GM18870 (cell line): ENCODE measurements around the gene IRF1.

ENCODE experiments used
- ATAC-seq: cut with Tn5 transposase; IDR thresholded peaks from one replicate; pipeline ENCODE4 v1.9.1; 2021; ENCODE audit warnings: moderate library complexity; ENCODE audit not compliant: unreplicated experiment

IRF1 gene

DNA sequence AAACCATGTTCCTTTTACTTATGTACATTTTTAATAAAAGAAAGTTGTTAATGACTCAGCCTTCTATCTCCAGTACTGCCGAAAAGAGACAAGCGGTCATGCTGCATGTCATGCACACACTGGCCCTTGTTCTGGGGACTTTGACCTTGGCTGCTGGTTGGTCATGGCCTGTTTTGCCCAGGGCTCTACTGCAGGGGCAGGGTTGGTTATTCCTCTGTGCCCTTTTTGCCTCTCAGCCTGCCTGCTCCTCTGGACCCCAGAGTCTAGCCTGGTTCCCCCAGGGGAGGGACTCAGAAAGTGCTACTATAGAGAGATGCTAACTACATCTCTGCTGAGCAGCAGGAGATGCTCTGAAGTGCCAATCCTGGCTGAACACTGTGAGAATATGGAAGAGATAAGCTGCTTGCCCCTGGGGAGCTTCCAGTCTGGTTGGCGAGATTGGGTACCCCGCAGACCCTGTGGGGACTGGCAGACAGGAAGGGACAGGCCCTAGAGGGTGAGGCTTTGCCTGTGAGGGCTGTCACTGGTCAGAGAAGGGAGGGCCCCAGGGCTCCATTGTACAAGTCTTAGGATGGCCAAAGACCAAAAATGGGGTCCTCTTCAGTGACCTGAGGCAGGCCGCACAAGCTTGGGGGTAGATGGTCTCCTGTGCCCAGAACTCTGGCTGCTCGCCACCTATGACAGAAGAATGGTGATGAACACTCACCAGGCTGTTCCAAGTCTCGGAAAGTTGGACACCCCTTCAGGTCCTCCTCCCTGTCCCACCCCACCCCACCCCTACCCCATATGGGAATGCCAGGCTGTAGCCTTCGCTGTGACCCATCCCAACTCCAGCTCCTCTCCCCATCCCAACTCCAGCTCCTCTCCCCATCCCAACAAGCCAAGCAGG is 14.3 kb downstream of the IRF1 start:
- no peak for ATAC-seq

DNA sequence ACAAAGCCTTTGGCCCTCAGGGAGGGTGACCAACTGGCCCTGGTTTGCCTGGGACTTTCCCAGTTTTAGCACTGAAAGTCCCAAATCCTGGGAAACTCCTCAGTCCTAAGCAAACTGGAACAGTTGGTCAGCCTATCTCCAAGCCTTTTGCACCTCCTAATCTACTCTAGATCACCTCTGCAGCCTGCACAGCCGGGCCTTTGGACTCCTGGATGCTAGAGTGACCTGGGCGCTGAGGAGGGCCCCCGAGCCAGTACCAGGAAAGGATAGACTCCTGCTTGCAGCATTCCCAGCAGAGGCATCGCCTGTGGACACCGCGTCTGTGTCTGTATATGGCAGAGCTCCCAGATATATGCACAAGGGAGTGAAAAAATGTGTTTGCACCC is 15.1 kb downstream of the IRF1 start:
- ATAC-seq = no peak

DNA sequence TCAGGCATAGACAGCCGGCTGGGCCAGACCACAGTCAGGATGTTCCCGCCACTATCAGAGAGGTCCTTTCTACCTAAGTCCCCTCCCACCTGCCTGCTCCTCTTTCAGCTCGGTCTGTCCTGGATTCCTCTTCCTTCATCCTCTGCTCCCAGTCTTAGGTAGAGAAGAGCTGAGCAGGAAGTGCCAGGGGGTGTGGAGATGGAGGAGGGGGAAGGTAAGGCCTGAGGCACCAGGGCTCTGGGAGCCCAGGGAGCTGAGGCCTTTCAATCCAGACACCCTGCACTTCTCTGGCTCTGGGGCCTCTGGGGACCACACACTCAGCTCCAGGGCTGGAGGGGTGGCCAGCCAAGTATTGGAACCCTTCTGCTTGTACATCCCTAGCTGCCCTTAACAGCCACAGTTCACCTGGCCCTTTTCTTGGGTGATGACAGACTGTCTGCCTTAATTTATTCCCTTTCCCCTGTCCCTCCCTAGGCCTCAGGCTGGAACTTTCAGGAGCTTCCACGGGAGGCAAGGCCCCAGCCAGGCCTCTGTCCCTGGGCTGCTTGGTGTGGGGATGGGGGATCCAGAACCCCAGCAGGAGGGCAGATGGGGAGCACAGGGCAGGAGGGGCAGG is 15.6 kb downstream of the IRF1 start:
- no peak for ATAC-seq

DNA sequence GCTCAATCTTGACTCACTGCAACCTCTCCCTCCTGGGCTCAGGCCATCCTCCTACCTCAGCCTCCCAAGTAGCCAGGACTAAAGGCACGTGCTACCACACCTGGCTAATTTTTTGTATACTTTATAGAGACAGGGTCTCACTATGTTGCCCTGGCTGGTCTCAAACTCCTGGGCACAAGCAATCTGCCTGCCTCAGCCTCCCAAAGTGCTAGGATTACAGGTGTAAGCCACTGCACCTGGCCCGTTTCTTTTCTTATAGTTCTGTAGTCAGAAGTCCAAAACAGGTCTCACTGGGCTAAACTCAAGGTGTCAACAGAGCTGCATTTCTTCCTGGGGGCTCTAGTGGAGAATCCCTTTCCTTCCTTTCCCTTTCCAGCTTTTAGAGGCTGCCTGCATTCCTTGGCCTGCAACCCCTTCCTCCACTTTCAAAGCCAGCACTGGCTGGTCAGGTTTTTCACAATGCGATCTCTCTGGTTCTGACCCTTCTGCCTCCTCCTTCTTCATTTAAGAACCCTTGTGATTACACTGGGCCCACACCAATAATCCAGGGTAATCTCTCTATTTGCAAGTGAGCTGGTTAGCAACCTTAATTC is 16.3 kb downstream of the IRF1 start:
- no peak for ATAC-seq

DNA sequence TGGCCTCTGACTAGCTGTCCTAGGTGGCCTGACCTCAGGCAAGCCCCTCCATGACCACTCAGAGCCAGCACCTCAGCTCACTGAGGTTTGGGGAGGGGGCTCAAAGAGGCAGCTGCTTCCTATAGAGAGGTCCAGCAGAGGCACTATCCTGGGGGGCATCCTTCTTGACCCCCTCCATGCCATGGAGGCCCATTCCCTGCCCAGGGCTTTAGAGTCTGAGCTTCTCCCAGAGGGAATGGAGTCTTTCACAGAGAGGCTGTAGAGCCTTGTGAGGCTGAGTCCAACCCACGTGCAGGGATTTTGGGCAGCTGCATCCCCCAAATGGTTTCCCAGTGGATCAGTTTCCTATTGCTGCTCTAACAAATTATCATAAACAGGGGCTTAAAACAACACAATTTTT is 16.9 kb downstream of the IRF1 start:
- ATAC-seq = no peak

DNA sequence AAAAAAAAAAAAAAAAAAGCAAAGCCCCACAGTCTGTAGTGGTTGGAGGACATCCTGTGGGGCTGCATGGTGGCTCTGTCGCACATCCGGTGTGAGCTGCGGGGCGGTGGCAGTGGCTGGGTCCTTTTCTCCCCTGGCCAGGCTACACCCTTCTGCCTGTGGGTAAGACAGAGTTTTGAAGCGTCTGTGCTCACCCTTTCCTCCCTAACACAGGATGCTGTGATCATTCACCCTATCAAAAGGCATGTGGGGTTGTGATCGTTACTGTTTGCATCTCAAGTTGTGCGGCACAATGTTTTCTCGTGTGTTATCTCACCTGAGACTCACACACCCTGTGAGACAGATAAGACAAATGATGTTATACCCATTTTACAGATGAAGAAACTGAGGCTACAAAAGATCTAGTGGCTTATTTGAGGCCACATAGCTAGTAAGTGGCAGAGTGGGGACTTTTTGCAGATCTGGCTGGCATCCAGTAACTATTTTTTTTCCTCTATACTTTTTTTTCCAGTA is 17.5 kb downstream of the IRF1 start:
- no peak for ATAC-seq

DNA sequence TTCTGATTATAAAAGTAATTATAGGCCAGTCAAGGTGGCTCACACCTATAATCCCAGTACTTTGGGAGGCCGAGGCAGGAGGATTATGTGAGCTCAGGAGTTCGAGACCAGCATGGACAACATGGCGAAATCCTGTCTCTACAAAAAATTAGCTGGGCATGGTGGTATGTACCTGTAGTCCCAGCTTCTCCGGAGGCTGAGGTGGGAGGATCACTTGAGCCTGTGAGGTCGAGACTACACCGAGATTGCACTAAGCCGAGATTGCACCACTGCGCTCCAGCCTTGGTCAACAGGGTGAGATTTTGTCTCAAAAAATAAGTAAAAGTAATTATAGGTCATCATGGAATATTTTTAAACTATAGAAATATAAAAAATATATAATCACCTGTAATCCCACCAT is 18.1 kb downstream of the IRF1 start:
- ATAC-seq = no peak

DNA sequence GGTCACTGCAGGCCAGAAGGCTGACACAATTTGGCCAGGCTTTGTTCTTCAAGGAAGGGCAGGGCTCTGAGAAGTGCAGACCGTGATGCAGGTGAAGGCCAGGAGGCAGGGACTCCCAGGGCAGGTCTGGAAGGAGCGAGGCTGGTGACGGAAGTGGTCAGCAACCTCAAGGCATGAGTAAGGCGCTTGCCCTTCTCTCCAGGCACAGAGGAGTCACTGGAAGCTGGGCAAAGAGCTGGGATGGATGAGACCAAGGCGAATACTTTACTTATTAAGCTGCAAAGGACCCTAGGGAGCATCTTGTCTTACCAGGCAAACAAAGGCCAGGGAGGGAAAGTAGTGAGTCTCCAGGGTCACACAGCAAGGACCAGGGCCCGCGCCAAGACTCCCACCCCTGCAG is 18.6 kb downstream of the IRF1 start:
- no peak for ATAC-seq

DNA sequence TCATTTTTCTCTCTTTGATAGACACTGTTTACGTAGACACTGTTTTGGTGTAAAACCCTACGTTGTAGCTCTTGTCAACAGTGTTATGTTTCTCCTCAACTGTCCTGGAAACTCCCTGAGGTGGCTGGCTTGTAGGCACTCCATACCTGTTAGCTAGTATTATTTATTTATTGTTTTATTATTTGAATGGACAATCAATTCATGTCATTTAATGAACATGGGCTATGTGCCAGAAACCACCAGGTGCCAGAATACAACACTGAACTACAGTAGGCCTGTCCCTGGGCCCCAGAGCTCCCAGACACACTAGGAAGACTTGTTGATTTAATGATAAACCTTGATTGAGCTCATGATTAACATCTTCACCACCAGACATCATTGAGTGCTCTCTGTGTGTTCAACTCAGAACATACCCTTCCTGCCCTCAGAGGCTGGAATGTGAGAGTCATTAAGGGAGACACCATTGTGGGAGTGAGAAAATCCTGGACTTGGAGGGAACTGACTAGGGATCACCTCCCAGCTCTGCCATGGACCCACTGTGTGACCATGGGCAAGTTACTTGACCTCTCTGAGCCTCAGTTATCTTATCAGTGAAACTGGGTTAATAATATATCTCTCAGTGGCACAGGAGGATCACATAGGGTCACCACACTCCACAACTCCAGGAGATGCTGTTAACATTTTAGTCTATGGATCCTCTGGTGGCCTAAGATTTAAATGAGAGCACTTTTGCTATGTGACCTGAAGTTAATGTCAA is 19.2 kb downstream of the IRF1 start:
- ATAC-seq = no peak

DNA sequence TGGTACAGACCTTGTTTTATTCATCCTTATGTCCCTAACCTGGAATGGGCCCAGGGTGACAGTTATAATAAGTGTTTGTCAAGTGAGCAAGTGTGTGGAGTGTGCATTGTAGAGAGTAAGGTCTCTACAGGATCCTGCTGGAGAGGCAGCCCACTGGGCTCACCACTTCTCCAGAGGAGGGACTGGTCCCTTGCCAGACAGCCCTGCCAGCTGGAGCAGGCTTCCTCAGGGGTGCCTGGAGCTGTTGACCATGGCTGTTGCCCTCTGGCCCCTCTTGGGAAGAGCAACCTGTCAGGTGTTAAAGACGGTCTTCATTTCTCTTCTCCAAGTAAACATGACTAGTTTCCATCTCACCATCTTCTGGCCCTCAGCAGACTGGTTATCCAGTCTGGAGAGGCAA is 20.0 kb downstream of the IRF1 start:
- no peak for ATAC-seq

DNA sequence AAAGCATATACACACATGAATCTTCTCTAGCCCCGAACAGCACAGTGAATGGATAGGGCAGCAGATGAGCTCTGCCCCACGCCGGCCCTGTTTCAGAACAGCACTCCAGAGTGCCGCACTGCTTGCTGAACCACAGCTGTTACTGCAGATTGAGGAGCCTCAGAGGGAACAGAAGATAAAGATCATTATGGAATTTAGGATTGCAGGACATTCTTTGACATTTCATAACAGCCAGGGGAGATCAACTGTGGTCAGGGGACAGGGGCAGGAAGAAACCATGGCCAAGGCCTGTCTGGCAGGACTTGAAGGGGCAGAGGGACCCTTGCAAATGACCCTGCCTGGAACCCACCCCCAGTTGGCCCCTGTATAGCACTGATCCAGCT is 20.6 kb downstream of the IRF1 start:
- ATAC-seq = no peak

DNA sequence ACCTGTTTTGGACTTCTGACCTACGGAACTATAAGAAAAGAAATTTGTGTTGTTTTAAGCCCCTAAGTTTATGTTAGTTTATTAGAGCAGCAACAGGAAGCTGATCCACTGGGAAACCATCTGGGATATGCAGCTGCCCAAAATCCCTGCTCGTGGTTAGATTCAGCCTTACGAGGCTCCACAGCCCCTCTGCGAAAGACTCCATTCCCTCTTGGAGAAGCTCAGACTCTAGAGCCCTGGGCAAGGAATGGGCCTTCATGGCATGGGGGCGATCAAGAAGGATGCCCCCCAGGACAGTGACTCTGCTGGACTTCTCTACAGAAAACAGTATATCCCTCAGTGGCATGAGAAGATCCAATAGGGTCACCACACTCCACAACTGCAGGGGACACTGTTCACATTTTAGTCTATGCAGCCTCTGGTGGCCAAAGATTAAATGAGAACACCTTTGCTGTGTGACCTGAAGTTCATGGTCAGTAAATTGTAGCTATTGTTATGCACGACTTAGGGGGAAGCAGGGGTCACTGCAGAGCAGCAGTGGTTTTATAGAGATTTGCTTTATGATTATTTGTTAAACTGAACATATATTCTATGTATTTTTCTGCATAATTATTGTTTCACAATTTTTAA is 21.1 kb downstream of the IRF1 start:
- no peak for ATAC-seq

DNA sequence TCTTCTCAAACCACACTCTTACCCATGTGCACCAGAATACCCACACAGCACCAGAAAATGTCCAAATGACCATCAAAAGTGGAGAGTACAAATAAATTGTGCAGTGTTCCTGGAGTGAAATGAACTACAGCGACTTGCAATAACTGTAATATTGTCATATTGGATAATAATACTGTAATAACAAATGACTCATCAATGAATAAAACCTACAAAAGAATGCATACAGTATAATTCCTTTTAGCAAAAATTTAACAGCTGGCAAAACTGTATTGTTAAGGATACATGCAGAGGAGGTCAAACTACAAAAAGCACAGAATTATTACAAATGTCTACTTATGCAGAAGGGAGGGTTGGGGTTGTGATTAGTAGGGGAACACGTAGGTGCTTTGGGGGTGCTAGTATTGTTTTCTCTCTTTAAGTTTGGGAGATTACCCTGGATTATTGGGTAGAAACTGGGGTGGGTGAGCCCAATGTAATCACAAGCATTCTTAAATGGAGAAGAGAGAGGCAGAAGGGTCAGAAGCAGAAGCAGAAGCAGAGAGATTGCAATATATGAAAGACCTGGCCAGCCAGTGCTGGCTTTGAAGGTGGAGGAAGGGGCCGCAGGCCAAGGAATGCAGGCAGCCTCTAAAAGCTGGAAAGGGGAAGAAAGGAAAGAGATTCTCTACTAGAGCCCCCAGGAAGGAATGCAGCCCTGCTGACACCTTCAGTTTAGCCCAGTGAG is 21.8 kb downstream of the IRF1 start:
- ATAC-seq = no peak

DNA sequence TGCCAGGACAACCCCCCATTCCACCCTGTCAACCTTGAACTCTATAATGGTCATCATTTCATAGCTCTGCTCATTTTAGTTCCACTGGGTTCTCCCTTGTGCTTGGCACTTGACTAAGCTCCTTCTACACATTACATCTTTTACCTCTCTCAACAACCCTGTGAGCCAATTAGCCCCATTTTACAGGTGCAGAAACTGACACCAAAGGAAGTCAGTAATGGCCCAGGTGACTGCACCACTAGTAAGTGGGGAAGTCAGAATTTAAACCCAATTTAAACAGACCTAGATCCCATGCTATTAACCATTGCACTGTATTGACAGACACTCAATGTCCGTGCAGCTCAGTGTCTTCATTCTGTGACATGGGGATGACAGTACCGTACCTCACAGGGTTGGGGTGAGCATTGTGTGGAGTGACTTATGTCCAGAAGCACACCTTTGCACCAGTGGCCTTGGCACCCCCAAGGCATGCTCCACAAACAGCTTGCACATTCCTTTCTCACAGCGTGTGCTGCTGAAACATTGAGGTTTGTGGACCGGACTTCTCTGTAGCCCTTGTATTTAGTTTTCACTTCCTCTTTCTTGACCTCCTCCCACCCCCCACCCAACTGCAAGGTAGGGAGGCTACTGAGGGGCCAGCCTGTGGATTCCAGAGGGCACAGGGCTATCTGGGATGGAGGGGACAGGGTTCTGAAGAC is 23.1 kb downstream of the IRF1 start:
- ATAC-seq = peak; percentile 36

DNA sequence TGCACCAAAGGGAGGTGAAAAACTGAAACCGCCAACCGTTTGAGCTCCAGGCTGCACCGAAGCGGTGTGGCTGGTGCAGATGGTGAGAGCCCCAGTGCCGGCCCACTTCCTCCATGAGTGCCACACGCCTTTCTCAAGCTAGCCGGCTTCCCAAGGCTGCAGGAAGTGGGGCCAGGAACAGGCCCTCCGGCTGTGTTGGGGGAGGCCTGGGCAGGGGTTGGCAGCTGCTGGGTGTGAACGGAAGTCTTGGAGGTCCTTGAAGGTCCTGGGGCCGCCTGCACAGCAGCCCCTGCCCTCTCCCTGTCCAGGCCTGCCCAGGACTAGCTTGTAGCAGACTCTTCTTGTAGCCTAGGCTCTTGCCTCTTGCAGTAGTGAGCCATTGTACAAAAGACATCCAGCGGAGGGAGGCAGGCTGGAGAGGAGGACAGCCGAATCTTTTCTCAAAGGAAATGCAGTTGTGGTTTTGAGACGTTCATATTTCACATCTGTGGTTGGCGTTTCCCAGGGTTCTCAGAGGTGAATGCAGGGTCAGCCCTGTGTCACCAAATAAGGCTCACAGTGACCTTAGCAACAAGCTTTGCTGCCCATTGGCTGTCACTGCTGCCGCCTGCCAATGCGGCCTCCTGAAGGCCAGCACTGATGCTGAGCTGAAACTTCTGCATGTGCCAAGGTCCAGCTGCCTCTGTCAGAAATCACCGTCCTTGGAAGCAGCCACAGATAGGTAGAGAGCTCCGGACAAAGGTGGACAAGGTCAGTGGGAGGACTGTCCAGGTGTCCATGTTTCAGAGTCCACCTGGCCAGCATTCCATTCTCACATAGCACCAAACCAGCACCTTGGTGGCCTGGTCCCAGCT is 23.9 kb downstream of the IRF1 start:
- ATAC-seq = peak; percentile 68

DNA sequence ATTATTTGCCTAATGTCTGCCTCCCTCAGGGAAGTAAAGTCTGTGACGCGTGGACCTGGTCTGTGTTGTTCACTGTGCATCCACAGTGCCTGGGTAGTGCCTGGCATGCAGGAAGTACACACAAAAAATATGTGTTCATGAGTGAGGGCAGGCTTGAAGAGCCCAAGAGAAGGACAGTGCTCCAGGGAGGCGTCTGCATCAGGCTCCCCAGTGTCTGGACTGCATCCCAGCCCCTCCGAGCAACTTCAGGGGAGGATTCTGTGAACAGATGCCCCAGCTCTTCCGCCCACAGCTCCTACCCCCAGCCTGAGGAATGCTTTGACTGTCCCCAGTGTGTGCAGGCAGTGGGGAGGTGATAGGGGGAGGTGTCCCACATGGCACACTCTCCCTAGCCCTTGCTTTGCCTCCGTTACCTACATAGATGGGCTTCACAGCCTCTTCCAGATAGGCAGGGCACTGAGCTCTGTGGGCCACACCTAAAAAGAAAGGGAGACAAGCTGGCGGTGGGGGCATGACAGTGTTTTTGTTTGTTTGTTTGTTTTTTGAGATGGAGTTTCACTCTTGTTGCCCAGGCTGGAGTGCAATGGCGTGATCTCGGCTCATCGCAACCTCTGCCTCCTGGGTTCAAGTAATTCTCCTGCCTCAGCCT is 25.4 kb downstream of the IRF1 start:
- ATAC-seq = no peak

DNA sequence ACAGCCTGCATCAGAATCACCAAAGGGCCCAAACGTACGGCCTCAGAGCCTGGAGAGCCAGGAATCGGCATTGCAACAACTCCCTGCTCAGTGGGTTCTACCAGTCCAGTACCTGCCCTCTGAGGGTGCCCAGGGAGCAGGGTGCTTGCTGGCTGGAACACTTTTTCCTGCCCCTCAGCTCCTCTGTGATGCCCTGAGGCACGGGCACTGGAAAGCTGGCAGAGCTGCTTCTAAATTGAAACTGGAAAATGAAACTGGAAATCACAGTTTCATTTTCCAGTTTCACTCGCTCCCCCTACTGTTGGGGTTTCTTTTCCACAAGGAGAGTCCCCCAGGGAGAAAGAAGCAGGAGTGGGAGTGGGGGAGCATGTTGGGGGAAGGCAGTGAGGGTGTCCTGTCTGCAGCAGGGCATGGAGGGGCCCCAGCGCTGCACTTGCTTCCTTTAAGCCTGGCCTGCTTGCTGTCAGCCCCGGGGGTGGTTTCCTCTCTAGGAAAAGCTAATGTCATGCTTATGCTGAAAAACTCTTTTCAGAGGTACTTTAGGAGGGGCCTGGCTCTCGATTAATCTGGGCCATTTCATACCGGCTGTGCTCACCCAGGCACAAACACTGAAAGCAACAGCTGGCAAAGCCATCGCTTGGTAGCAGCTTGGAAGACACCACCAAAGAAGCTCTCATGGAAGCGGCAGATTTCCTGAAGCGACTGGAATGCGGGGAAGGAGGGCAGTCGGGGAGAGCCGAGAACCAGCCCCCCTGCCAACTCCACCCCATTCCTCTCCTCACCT is 26.2 kb downstream of the IRF1 start:
- ATAC-seq = no peak

DNA sequence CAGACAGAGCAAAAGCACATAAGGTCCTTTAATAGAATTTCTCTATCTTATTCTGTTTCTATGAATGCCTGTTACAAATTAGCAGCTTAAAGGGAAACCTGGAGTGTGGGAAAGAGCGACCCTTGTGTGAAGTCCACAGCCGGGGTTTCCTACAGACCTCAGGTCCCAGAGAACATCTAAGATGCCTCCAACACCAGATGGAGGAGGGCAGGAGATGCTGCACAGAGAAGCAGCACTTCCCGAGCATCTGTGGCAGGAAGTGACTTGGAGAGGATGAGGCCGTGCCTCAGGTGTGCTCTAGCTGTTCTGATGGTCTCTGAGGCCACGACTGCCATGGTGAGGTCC is 26.8 kb downstream of the IRF1 start:
- ATAC-seq = no peak
